Esophagus squamous epithelium (tissue), 4 donors: Measurements from ENCODE around the gene ALCAM.

Experiments
- POLR2A ChIP-seq, 4 donors: fragments of 450-650 bp; IDR thresholded peaks; one replicate each; pipeline ENCODE4 v1.6.1; 2017; ENCODE audit warnings: antibody characterized with exemption in 4 of 4, mild to moderate bottlenecking in 4 of 4, moderate library complexity in 3 of 4
- TF ChIP-seq, protein P1 (sequence below), 6 experiments: fragments of 450-650 bp in 4 of 6; fragments of 200-600 bp in 2 of 6; sonication (generic) in 2 of 6; IDR thresholded peaks; one replicate each; pipeline ENCODE4 v1.5.1; 2016 to 2019; ENCODE audit warnings: antibody characterized with exemption in 6 of 6, mild to moderate bottlenecking in 4 of 6, moderate library complexity in 4 of 6

DNA sequence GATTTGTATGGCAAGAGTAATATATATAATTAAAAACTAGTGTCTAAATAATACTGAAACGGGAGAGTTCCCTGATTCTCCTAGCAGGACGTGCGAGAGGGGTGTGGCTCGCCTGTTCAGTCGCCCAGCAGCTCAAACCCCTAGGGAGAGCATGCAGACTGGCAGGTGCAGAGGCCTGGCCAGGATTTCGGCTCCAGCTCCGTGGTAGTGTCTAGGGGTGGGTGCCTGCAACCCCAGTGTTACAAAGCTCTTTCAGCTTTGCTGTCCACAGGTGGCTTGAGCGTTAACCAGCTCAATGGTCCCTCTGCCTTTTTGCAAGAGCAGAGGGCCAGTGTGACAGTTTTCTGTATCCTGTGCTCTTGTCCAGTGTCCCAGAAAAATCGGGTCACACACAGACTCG, 226.6 kb downstream of the ALCAM start:
- TF ChIP-seq, protein P1, sequence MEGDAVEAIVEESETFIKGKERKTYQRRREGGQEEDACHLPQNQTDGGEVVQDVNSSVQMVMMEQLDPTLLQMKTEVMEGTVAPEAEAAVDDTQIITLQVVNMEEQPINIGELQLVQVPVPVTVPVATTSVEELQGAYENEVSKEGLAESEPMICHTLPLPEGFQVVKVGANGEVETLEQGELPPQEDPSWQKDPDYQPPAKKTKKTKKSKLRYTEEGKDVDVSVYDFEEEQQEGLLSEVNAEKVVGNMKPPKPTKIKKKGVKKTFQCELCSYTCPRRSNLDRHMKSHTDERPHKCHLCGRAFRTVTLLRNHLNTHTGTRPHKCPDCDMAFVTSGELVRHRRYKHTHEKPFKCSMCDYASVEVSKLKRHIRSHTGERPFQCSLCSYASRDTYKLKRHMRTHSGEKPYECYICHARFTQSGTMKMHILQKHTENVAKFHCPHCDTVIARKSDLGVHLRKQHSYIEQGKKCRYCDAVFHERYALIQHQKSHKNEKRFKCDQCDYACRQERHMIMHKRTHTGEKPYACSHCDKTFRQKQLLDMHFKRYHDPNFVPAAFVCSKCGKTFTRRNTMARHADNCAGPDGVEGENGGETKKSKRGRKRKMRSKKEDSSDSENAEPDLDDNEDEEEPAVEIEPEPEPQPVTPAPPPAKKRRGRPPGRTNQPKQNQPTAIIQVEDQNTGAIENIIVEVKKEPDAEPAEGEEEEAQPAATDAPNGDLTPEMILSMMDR (IDR thresholded peaks at IDR 0.05): no peak
- TF ChIP-seq POLR2A (IDR thresholded peaks at IDR 0.05): no peak
